GM10266 (cell line): Measurements from ENCODE around the gene TBXA2R.
"Not testable (repeated sequence)": the region's sequence is repeated elsewhere in the genome, so short reads cannot be mapped to it uniquely, and the experiment has no call there.

Source experiments
- DNase-seq: peaks from one replicate; pipeline ENCODE4 v3.0.0; 2012; ENCODE audit errors: extremely low spot score
- TF ChIP-seq, protein P1 (sequence below): IDR thresholded peaks from 2 replicates; pipeline ENCODE4 v1.5.1; 2012; ENCODE audit warnings: mild to moderate bottlenecking, low read depth; ENCODE audit not compliant: control insufficient read depth, insufficient read depth; ENCODE audit errors: missing control alignments

Gene TBXA2R

DNA sequence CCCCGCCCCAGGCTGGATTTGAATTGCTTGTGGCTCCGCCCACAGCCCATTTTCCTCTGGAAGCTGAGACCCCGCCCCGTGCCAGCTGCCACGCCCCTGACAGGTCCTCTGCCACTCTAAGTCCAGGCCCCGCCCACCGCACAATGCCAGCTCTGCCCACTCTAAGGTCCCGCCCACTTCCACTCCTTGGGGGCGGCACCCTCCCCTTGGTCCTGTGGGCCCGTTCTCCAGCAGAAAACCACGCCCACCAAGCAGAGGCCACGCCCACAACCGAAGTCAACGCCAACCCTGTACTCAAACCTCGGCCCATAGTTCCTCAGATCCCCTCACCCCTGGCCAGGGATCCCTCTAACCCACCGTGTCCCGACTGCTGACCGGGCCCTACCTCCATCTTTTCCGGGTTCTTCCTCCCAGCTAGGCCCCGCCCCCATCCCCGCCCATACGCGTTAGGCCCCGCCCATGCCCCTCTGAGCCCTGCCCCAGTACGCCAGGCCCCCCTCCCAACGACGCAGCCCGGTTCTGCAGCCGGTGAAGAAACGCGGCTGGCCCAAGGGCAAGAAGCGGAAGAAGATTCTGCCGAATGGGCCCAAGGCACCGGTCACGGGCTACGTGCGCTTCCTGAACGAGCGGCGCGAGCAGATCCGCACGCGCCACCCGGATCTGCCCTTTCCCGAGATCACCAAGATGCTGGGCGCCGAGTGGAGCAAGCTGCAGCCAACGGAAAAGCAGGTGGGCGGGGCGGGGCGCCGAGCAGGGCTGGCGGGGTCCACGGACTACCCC, 32.6 kb downstream of the TBXA2R start:
- TF ChIP-seq, protein P1, sequence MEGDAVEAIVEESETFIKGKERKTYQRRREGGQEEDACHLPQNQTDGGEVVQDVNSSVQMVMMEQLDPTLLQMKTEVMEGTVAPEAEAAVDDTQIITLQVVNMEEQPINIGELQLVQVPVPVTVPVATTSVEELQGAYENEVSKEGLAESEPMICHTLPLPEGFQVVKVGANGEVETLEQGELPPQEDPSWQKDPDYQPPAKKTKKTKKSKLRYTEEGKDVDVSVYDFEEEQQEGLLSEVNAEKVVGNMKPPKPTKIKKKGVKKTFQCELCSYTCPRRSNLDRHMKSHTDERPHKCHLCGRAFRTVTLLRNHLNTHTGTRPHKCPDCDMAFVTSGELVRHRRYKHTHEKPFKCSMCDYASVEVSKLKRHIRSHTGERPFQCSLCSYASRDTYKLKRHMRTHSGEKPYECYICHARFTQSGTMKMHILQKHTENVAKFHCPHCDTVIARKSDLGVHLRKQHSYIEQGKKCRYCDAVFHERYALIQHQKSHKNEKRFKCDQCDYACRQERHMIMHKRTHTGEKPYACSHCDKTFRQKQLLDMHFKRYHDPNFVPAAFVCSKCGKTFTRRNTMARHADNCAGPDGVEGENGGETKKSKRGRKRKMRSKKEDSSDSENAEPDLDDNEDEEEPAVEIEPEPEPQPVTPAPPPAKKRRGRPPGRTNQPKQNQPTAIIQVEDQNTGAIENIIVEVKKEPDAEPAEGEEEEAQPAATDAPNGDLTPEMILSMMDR, result no peak
- peak; percentile 97 for DNase-seq

DNA sequence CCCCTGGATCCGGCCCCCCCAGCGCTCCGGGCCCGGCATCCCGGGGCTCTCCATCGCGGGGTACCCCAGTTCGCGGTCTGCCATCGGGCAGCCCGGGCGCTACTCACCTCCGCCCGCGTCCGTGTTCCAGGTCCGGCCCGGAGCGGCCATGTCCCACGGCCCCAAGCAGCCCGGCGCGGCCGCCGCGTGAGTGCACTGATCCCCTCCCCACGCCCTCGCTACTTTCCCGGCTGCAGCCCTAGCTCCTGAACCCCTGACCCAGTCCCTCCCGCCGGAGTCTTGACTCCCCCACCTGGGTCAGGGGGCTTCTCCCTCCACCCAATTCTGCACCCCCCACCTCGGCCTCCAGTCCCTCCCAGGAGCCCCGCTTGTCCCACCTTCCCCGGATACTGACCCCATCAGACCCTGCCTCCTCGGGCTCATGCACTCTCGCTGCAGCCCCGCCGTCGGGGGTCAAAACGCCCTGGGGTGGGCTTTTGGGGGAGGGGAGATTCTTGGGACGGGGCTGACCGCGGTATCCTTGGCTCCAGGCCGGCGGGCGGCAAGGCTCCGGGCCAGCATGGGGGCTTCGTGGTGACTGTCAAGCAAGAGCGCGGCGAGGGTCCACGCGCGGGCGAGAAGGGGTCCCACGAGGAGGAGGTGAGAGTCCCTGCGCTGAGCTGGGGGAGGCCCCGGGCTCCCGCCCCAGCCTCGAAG, 33.4 kb downstream of the TBXA2R start:
- no peak for DNase-seq
- TF ChIP-seq, protein P1, result no peak

GRCh38 chr19:3572855-3573161, 33.9 kb downstream of the TBXA2R start, which contains the start of gene HMG20B:
Gene HMG20B, plus strand, starts transcription at chr19:3572944. Its CDS starts 366 bp downstream, at chr19:3573310.
- TF ChIP-seq, protein P1, result no peak
- DNase-seq, result no peak

GRCh38 chr19:3572132-3572854, 34.4 kb downstream of the TBXA2R start:
- DNase-seq, result peak; percentile 99
- TF ChIP-seq, protein P1, result no peak

- DNase-seq, result no peak
- TF ChIP-seq, protein P1, result no peak
Measured at GRCh38 chr19:3570606-3571011, 36.1 kb downstream of the TBXA2R start.

- not testable (repeated sequence) for DNase-seq
Measured at GRCh38 chr19:3570042-3570441, 36.6 kb downstream of the TBXA2R start.

DNA sequence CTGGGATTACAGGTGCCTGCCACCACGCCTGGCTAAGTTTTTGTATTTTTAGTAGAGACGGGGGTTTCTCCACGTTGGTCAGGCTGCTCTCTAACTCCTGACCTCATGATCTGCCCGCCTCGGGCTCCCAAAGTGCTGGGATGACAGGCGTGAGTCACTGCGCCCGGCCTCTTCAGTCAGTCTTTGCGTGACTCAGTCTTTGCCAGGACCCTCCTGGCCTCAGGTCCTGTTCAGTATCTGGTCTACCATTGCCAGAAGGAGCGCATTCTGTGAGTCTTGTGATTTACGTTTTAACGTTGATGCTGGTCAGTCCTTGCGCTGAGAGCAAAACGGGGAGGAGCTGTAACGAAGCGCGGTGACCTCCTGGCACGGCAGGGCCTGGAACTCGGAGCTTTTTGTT, 41.5 kb downstream of the TBXA2R start:
- no peak for DNase-seq
- TF ChIP-seq, protein P1, result no peak
